NT2/D1 (cell line): ENCODE results near the gene WDR27.

Source experiments
- DNase-seq: peaks from one replicate; pipeline ENCODE4 v3.0.0-alpha.2; 2011; ENCODE audit warnings: low read depth, low spot score
- H3K27me3 ChIP-seq: 2 replicates; pipeline ENCODE4 v1.6.0; 2011; ENCODE audit warnings: mild to moderate bottlenecking; ENCODE audit not compliant: insufficient read length, insufficient read depth
- H3K36me3 ChIP-seq: 2 replicates; pipeline ENCODE4 v1.6.1; 2011; ENCODE audit warnings: mild to moderate bottlenecking, low read length, mixed read lengths; ENCODE audit not compliant: insufficient read depth, insufficient read length
- H3K4me1 ChIP-seq: 2 replicates; pipeline ENCODE4 v1.5.1; 2011; ENCODE audit not compliant: insufficient read depth, insufficient read length
- H3K4me3 ChIP-seq: 2 replicates; pipeline ENCODE4 v1.5.1; 2011; ENCODE audit warnings: low read depth; ENCODE audit not compliant: insufficient read length
- H3K9ac ChIP-seq: 2 replicates; pipeline ENCODE4 v1.6.0; 2011; ENCODE audit warnings: low read depth; ENCODE audit not compliant: insufficient read length
- H3K9me3 ChIP-seq: 2 replicates; pipeline ENCODE4 v1.5.1; 2011; ENCODE audit warnings: mild to moderate bottlenecking, low read length; ENCODE audit not compliant: insufficient read depth
- SUZ12 ChIP-seq: IDR thresholded peaks from 2 replicates; pipeline ENCODE4 v1.6.1; 2011; ENCODE audit not compliant: insufficient read length, insufficient read depth; ENCODE audit errors: extremely low read depth
- YY1 ChIP-seq: IDR thresholded peaks from 2 replicates; pipeline ENCODE4 v1.6.1; 2011; ENCODE audit not compliant: insufficient read length, insufficient read depth
- ZNF274 ChIP-seq: IDR thresholded peaks from 2 replicates; pipeline ENCODE4 v1.6.1; 2011; ENCODE audit warnings: mild to moderate bottlenecking, low read depth, low read length

WDR27 gene

DNA sequence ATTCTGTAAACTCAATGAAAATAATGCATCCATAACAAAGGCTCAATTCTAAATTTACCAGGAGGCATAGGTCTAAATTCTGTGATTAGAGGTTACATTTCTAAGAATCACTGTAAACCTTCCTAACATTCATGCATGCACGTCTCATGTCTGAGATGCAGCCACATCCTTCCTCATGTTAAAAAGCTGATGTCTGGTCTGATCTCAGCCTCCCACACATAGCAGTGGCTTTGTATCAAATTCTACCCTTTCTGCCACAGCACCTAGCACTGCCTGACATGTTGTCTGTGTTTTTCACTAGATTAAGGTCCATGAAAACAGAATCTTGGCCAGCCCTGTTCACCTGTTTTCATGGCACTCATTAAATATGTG, 171.1 kb downstream of the WDR27 start:
- no peaks in the 10 kb centered on the region for H3K27me3 ChIP-seq
- TF ChIP-seq YY1 (no peak), SUZ12 (no peak), ZNF274 (no peak)
- H3K9ac ChIP-seq = no peak overlapping the region
- no peaks in the 10 kb centered on the region for H3K36me3 ChIP-seq
- H3K4me1 ChIP-seq = no peaks in the 10 kb centered on the region
- no peak overlapping the region for H3K4me3 ChIP-seq
- DNase-seq = no peak
- peaks cover 17% of the 10 kb centered on the region; the same call in 1 of the 2 replicates for H3K9me3 ChIP-seq

- Histone ChIP-seq H3K36me3 (no peaks in the 10 kb centered on the region), H3K9ac (no peak overlapping the region), H3K4me3 (no peak overlapping the region), H3K4me1 (no peaks in the 10 kb centered on the region), H3K9me3 (peaks cover 12% of the 10 kb centered on the region; the same call in 1 of the 2 replicates), H3K27me3 (no peaks in the 10 kb centered on the region)
- DNase-seq = no peak
- no peak for TF ChIP-seq SUZ12
- TF ChIP-seq ZNF274 = no peak
- TF ChIP-seq YY1 = no peak
Measured at GRCh38 chr6:169529931-169530751, 171.7 kb downstream of the WDR27 start.

GRCh38 chr6:169528755-169529154, 173.1 kb downstream of the WDR27 start:
- TF ChIP-seq ZNF274 = no peak
- no peak for TF ChIP-seq SUZ12
- no peak for TF ChIP-seq YY1
- Histone ChIP-seq H3K4me3 (no peak overlapping the region), H3K9me3 (peaks cover 5% of the 10 kb centered on the region; the same call in 1 of the 2 replicates)

DNA sequence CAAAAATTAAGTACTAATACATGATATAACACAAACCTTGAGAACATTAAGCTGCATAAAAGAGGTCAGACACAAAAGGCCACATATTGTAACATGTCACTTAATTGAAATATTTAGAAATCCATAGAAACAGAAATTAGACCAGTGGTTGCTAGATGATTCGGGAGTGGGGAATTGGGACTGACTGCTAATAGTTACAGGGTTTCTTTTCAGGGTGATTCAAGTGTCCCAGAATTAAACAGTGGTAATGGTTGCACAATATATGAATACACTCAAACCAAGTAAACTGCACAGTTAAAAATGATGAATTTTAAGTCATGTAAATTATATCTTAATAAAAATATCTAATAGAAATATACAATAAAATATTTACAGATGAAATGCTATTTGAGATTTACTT, 174.5 kb downstream of the WDR27 start:
- H3K36me3 ChIP-seq = no peaks in the 10 kb centered on the region
- TF ChIP-seq ZNF274 (no peak), YY1 (no peak), SUZ12 (no peak)
- no peak overlapping the region for H3K9ac ChIP-seq

More at GRCh38 chr6:169528755-169529154, 173.1 kb downstream of the WDR27 start:
- Histone ChIP-seq H3K27me3 (no peaks in the 10 kb centered on the region), H3K9ac (no peak overlapping the region), H3K36me3 (no peaks in the 10 kb centered on the region), H3K4me1 (no peaks in the 10 kb centered on the region)
- no peak for DNase-seq

DNA sequence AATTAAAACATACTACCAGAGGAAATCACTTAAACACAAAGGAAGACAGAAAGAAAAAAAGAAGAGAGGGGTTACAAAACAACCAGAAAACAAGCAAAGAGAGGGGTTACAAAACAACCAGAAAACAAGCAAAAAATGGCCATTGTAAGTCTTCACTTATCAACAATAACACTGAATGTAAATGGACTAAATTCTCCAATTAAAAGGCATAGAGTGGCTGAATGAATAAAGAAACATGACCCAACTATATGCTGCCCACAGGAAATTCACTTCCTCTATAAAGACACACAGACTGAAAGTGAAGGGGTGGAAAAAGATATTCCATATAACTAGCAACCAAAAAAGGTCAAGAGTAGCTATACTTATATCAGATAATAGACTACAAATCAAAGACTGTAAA, 180.0 kb downstream of the WDR27 start:
- no peak for DNase-seq
- H3K9ac ChIP-seq = no peak overlapping the region
- H3K27me3 ChIP-seq = no peaks in the 10 kb centered on the region
- H3K4me3 ChIP-seq = no peak overlapping the region
- H3K4me1 ChIP-seq = no peaks in the 10 kb centered on the region
- peaks cover 15% of the 10 kb centered on the region for H3K9me3 ChIP-seq
- H3K36me3 ChIP-seq = no peaks in the 10 kb centered on the region
- TF ChIP-seq ZNF274 = no peak
- TF ChIP-seq YY1 = no peak
- no peak for TF ChIP-seq SUZ12

More for the DNA sequence above, 174.5 kb downstream of the WDR27 start:
- DNase-seq = no peak
- Histone ChIP-seq H3K27me3 (no peaks in the 10 kb centered on the region), H3K9me3 (no peaks in the 10 kb centered on the region; the same call in 1 of the 2 replicates), H3K4me3 (no peak overlapping the region), H3K4me1 (no peaks in the 10 kb centered on the region)

DNA sequence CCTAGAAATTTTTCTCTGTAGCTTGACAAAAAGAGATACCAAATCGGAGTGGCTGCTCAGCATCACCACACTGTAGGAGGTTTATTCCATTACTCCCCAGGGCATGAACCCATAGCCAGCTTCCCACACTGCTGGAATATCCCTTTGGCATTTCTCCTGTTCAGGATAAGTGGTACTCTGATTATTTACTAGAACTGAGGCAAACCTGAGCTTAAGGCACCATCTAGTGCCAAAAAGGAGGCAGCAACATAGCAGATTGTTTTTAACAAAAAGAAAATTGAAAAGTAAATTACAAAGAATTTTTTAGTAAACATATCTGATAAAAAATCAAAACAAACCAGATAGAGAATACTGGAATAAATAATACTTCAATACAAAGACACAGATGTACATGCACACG, 181.7 kb downstream of the WDR27 start:
- Histone ChIP-seq H3K27me3 (no peaks in the 10 kb centered on the region), H3K9me3 (peaks cover 15% of the 10 kb centered on the region), H3K4me1 (no peaks in the 10 kb centered on the region), H3K36me3 (no peaks in the 10 kb centered on the region), H3K9ac (no peak overlapping the region), H3K4me3 (no peak overlapping the region)
- TF ChIP-seq ZNF274 (no peak), SUZ12 (no peak), YY1 (no peak)
- no peak for DNase-seq

GRCh38 chr6:169518451-169518850, 183.4 kb downstream of the WDR27 start:
- peak; percentile 63 for DNase-seq
- Histone ChIP-seq H3K36me3 (no peaks in the 10 kb centered on the region), H3K27me3 (no peaks in the 10 kb centered on the region), H3K4me1 (no peaks in the 10 kb centered on the region), H3K4me3 (no peak overlapping the region), H3K9me3 (peaks cover 15% of the 10 kb centered on the region), H3K9ac (peak overlapping the region; percentile 32)
- TF ChIP-seq ZNF274 (no peak), SUZ12 (no peak), YY1 (no peak)
